Liver (tissue), 3 donors: ENCODE measurements around the gene TAF8.

Source experiments
- ATF3 ChIP-seq: IDR thresholded peaks from 2 replicates; pipeline ENCODE4 v1.6.1; 2016; ENCODE audit warnings: antibody characterized with exemption
- EGR1 ChIP-seq, 2 donors: IDR thresholded peaks; 2 replicates each; pipeline ENCODE4 v1.6.1; 2016 to 2018; ENCODE audit warnings: antibody characterized with exemption in 2 of 2, low read depth in 2 of 2
- FOXA1 ChIP-seq: IDR thresholded peaks from 2 replicates; pipeline ENCODE4 v1.6.1; 2016; ENCODE audit warnings: antibody characterized with exemption
- GABPA ChIP-seq, 2 donors: IDR thresholded peaks in 1 of 2; conservative IDR thresholded peaks in 1 of 2; 2 replicates each; pipeline ENCODE4 v1.6.1; 2016; ENCODE audit warnings: antibody characterized with exemption in 2 of 2, mild to moderate bottlenecking in 1 of 2, moderate library complexity in 1 of 2
- JUND ChIP-seq, 2 donors: IDR thresholded peaks; 2 replicates each; pipeline ENCODE4 v1.6.1; 2016; ENCODE audit warnings: antibody characterized with exemption in 2 of 2
- MAX ChIP-seq: IDR thresholded peaks from 2 replicates; pipeline ENCODE4 v1.6.1; 2016; ENCODE audit warnings: antibody characterized with exemption
- RAD21 ChIP-seq, 2 donors: IDR thresholded peaks; 2 replicates each; pipeline ENCODE4 v1.6.1; 2016; ENCODE audit warnings: antibody characterized with exemption in 2 of 2, mild to moderate bottlenecking in 2 of 2
- RXRA ChIP-seq, 2 donors: IDR thresholded peaks; 2 replicates each; pipeline ENCODE4 v1.6.1; 2017 to 2018; ENCODE audit warnings: antibody characterized with exemption in 2 of 2, mild to moderate bottlenecking in 1 of 2
- SP1 ChIP-seq: IDR thresholded peaks from 2 replicates; pipeline ENCODE4 v1.6.1; 2018; ENCODE audit warnings: antibody characterized with exemption, mild to moderate bottlenecking
- TAF1 ChIP-seq: conservative IDR thresholded peaks from 2 replicates; pipeline ENCODE4 v1.6.1; 2016; ENCODE audit warnings: antibody characterized with exemption, mild to moderate bottlenecking
- YY1 ChIP-seq: IDR thresholded peaks from 2 replicates; pipeline ENCODE4 v1.6.1; 2016; ENCODE audit warnings: antibody characterized with exemption, mild to moderate bottlenecking
- TF ChIP-seq, protein P1 (sequence below): fragments of 150-350 bp; IDR thresholded peaks from 2 replicates; pipeline ENCODE4 v1.5.1; 2017; ENCODE audit warnings: improper control_type of control experiment, low read depth, low read length; ENCODE audit not compliant: missing input control
- TF ChIP-seq, protein P2 (sequence below): IDR thresholded peaks from 2 replicates; pipeline ENCODE4 v1.6.1; 2016; ENCODE audit warnings: antibody characterized with exemption, mild to moderate bottlenecking
- donor health status: healthy.
- donor health status: healthy.

- TF ChIP-seq, protein P1, sequence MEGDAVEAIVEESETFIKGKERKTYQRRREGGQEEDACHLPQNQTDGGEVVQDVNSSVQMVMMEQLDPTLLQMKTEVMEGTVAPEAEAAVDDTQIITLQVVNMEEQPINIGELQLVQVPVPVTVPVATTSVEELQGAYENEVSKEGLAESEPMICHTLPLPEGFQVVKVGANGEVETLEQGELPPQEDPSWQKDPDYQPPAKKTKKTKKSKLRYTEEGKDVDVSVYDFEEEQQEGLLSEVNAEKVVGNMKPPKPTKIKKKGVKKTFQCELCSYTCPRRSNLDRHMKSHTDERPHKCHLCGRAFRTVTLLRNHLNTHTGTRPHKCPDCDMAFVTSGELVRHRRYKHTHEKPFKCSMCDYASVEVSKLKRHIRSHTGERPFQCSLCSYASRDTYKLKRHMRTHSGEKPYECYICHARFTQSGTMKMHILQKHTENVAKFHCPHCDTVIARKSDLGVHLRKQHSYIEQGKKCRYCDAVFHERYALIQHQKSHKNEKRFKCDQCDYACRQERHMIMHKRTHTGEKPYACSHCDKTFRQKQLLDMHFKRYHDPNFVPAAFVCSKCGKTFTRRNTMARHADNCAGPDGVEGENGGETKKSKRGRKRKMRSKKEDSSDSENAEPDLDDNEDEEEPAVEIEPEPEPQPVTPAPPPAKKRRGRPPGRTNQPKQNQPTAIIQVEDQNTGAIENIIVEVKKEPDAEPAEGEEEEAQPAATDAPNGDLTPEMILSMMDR: no peak
- TF ChIP-seq, protein P2, sequence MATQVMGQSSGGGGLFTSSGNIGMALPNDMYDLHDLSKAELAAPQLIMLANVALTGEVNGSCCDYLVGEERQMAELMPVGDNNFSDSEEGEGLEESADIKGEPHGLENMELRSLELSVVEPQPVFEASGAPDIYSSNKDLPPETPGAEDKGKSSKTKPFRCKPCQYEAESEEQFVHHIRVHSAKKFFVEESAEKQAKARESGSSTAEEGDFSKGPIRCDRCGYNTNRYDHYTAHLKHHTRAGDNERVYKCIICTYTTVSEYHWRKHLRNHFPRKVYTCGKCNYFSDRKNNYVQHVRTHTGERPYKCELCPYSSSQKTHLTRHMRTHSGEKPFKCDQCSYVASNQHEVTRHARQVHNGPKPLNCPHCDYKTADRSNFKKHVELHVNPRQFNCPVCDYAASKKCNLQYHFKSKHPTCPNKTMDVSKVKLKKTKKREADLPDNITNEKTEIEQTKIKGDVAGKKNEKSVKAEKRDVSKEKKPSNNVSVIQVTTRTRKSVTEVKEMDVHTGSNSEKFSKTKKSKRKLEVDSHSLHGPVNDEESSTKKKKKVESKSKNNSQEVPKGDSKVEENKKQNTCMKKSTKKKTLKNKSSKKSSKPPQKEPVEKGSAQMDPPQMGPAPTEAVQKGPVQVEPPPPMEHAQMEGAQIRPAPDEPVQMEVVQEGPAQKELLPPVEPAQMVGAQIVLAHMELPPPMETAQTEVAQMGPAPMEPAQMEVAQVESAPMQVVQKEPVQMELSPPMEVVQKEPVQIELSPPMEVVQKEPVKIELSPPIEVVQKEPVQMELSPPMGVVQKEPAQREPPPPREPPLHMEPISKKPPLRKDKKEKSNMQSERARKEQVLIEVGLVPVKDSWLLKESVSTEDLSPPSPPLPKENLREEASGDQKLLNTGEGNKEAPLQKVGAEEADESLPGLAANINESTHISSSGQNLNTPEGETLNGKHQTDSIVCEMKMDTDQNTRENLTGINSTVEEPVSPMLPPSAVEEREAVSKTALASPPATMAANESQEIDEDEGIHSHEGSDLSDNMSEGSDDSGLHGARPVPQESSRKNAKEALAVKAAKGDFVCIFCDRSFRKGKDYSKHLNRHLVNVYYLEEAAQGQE: no peak
- TF ChIP-seq YY1 (no peak), TAF1 (no peak), GABPA (IDR thresholded peaks at IDR 0.05 in 1 of 2, conservative IDR thresholded peaks at IDR 0.05 in 1 of 2) (no peak), RAD21 (IDR thresholded peaks at IDR 0.05) (no peak), EGR1 (IDR thresholded peaks at IDR 0.05; ENCODE audit: low read depth in 2 of 2) (no peak), JUND (IDR thresholded peaks at IDR 0.05) (no peak), MAX (no peak), SP1 (no peak), FOXA1 (no peak), RXRA (IDR thresholded peaks at IDR 0.05) (no peak), ATF3 (no peak)
Observed at GRCh38 chr6:42053601-42054000, 3.3 kb downstream of the TAF8 start.
